MV-4-11 (cell line): Measurements from ENCODE around the gene ZNF554.

Experiments
- DNase-seq: peaks from one replicate; lab custom pipeline; 2025; lab: John Stamatoyannopoulos, UW

ZNF554 gene

DNA sequence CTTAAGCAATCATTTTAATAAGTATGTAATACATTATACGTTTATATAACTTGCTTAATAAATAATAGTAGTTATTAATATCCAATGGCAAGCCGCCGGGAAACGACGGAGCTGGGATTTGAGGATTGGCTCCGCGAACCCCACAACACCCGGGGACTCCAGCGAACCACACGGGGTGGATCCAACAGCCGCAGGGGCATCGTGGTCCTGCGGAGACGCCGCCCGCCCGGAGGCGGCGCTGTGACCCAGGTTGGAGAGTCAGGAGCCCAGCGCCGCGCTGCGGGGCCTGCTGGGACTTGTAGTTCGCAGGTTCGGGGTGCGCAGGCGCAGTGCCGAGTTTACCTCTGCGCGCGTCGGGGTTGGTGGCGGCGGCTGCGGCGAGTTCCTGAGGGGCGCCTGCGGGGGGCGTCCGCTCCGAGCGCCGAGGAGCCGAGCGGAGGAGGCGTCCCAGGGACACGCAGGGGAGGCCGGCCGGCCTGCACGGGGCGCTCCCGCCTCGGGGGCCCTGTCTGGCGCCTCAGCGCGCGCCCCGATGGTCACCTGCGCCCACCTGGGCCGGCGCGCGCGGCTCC is at the start of gene ZNF554:
Gene ZNF554 (plus strand): TSS at position 329 of the 572 bp plus-strand sequence. CDS start 204 bp downstream, at position 533.
- DNase-seq = peak; percentile 97

- DNase-seq = peak; percentile 61
Measured at GRCh38 chr19:2770055-2771013, 49.3 kb upstream of the ZNF554 start.

GRCh38 chr19:2771786-2772674 is 47.6 kb upstream of the ZNF554 start:
- no peak for DNase-seq

DNA sequence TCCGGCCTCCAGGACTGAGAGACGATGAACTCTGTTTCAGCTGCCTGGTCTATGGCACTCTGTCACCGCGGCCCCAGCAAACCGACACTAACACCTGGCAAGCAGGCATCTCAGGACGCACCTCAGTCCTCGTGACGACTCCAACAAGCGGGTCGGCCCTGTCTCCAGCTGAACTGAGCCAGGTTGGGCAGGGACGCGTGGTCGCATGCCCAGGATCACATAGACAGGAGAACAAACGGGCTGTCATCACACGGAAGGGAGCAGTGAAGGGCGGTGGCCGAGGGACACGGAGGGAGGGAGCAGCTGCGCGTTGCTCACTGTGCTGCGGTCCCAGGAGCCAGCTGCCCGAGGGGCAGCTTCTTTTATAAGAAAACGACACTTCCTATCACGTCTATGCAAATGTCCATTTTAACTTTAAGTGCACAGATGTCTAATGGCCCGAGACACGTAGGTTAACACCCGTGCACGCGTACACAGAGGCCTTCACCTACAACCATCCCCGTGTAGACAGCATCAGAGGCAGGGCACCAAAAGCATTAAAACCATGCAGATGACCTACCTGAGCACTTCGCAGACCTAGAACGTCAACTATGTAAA is 45.5 kb upstream of the ZNF554 start:
- DNase-seq = no peak

GRCh38 chr19:2774953-2775555 is 44.6 kb upstream of the ZNF554 start:
- DNase-seq = no peak

DNA sequence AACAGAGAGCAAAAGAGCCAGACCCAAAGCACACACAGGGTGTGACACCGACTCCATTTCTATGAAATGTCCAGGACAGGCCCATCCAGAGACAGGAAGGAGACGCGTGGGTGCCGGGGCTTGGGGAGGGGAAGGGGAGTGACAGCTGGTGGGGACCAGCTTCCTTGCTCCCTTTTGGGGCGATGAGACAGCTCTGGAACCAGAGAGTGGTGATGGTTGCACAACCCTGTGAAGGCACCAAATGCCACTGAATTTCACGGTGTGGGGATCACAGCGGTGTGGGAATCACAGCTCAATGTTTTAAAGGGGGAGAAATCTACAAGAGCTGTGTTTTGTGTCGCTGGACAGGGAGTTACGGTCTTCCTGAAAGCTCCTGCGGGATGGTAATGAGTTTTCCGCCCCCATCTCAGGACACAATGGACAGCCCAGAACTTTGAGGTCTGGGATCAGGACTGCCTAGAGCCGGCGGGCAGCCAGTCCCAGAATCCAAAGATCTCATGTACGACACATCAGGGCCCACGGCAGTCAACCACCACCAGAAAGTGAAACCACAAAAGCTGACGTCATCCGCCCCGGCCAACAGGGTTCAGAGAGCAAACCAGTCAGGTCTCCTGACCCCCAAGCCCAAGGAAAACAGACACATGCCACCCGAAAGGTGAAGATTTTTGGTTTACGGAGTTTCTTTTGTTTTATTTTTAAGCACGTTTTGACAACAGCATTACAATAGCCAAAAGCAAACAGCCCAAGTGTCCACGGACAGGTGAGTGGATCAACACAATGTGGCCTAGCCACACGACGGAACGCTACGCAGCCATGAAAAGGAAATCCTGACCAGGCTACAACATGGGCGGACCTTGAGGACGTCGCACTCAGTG is 43.9 kb upstream of the ZNF554 start:
- DNase-seq = peak; percentile 77

DNA sequence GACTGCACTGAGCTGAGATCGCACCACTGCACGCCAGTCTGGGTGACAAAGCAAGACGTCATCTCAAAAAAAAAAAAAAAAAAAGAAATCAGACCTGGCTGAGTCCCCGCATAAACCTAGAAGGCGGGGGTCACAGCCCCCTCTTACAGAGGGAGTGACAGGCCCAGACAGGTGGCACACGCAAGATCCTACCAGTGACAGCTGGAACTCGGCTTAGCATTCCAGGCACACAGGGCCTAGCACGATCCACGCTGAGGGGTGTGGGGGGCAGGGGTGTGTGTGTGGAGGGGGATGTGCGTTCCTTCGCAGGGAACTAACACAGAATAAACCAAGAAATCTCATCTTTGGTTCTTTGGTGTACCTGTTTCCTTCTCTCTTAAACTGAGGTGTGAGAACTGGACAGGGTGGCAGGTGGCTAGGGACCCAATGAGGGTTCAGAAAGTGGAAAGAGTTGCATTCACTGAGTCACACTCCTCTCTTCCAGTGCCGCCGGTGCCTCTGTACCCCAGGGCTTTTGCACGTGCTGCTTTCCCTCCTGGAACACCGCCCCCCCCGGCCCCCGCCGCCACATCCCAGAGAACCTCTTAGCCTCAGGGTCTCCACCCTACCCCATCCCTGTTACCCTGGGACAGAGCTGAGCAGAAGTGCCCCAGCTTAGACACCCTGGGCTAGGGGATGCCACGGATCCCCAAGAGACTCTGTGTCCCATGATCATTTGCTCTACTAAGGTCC is 41.5 kb upstream of the ZNF554 start:
- no peak for DNase-seq

GRCh38 chr19:2779121-2779740 is 40.4 kb upstream of the ZNF554 start:
- no peak for DNase-seq

DNA sequence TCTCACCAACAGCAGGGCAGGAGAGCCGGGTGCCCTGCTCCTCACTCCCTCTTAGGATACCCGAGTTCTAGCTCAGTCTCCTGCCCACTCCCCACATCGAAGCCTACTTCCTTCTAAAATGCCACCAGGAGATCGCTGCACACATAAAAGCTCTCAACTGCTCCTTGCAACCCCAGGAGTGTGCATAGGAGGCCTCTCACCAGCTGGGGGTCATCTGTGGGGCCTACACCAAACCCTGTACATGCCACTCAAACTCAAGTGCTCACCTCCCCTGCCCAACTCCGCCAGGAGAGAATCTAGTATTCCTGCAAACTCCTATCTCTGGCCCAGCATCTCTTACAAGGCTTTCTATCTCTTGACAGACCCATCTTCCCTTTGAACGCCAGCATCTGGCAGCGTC is 39.4 kb upstream of the ZNF554 start:
- no peak for DNase-seq

- DNase-seq = no peak
Measured at GRCh38 chr19:2782329-2782935, 37.2 kb upstream of the ZNF554 start.

DNA sequence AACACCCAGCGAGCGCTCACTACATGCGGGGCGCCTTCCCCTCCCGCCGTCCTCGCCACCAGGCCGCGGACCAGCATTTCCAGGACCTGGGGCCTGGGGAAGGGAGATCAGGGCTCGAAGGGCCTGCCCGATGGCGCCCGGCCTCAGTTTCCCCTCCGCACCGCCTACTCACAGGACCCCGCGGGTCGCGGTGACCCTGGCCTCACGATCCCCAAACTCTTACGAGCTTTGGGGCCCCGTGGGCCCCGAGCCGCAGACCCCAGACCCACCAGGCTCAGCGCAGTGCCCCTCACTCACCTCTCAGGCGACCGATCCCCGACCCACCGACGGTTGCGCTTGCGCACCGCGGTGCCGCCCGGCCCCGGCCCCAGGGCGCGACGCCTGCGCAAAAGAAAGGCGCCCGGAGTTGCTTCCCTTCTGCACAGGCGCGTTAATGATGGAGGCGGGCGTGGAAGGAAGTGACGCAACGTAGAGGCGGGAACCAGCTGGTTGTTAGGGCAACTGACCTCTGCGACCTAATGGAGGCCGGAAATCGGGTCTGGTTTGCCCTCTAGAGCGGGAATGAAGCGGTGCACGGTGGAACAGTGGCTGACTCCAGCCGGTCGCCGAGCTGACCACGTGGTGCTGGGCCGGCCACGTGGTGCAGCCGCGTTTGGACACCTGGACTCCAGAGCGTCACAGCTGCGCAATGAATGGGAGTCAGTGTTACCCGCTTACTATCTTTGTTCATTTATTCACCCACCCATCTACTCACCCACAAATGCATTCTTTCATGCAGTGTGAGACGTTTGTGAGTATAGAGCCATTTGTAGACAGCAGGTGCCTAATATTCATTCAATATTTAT is 36.5 kb upstream of the ZNF554 start, which contains the start of gene SGTA:
Gene SGTA (minus strand): TSS at position 338 of the 845 bp plus-strand sequence. CDS start 14,205 bp downstream, outside the sequence.
- peak; percentile 100 for DNase-seq

GRCh38 chr19:2783781-2784145 is 35.9 kb upstream of the ZNF554 start:
- DNase-seq = no peak

DNA sequence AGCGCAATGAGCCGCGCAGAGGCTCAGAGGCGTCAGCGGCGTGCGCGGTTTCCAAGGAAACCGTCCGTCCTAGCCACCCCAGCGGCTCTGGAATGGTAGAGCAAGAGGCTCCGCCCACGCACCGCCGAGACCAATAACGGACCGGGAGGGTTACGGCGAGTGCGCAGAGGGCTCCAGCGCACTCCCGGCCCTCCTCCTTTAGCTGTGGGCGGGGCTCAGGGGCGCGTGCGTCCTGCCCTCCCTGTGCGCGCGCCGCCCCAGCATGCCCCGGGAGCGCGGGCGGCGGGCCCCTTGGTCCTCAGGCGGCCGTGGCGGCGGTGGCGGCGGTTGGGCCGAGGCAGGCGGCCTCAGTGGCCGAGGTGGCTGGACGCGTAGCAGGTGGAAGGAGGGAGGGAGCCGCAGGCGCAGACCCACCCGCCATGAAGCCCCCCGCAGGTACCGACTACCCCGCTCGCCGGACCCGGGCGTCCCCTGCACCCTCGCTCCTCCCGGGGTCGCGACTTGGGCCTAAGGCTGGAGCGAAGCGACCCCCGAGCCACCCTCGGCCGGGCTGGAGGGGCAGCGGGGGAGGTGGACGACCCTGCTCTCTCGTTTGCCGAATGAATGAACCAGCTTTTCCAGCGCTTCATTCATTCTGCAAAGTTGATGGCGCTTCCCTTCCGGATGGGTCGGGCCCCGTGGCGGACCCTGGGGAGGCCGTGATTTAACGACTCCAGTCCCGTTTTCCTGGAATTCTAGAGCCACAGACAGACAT is 34.2 kb upstream of the ZNF554 start, which contains the start of gene THOP1:
Gene THOP1 (plus strand): TSS at position 260 of the 754 bp plus-strand sequence. CDS start 160 bp downstream, at position 420.
- peak; percentile 100 for DNase-seq

DNA sequence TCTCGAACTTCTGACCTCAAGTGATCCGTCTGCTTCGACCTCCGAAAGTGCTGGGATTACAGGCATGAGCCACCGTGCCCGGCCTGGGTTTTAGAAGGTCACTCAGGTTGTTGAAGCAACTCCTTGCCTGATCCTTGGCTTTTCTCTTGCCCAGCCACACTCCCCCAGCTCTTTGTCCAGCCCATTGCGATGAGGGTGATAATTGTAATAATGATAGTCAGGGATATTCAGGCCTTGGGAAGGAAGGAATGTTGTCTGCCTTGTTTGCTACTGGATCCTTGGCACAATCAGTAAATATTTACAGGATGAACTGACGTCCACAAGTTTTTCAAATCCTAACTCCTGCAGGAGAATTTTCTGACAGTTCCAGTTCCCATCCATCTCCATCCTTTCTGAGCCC is 32.6 kb upstream of the ZNF554 start:
- no peak for DNase-seq

DNA sequence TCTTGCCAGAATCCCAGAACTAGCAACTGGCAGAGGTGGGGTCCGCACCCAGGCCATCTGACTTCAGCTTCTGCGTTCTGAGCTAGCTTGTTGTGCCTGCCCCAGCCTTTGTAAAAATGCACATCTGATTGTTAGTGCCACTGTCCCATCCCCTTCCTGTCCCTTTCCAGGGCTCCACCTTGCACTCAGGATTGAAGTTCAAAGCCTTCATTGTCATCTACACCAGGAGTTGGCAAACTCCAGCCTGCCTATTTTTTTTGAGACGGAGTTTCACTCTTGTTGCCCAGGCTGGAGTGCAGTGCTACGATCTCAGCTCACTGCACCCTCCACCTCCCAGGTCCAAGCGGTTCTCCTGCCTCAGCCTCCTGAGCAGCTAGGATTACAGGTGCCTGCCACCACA is 31.4 kb upstream of the ZNF554 start:
- DNase-seq = no peak

GRCh38 chr19:2790194-2790556 is 29.5 kb upstream of the ZNF554 start:
- DNase-seq = no peak
